Stimulated activated CD4-positive, alpha-beta T cell treated with anti-CD3 and anti-CD28 coated beads, Interleukin-1b, Interleukin-23, amount 100 ng/mL, for 24 hours (primary cell): ENCODE results near the gene FSIP1.

Experiments
- DNase-seq, 4 experiments: peaks; one replicate each; pipeline ENCODE4 v3.0.0-alpha.2; 2020; ENCODE audit warnings: low read depth in 4 of 4, low spot score in 1 of 4

The FSIP1 gene

DNA sequence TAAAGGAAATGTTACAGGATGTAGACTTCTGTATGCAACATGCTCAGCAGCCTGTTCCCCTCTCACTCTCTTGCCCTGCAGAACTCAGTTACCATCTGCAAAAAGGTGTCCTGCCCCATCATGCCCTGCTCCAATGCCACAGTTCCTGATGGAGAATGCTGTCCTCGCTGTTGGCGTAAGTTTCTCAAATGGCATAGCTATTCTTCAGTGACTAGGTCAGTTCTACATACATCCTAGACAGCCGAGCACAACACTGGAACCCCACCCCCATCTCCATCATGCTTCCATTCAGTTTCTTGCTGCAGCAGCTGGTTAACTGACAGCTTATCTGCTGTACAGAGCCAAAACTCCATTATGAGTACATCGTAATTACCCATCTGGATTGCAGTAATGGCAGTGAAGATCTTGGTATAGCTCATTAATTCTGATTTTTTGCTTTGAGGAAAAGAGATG is 197.2 kb downstream of the FSIP1 start:
- DNase-seq, result no peak

DNA sequence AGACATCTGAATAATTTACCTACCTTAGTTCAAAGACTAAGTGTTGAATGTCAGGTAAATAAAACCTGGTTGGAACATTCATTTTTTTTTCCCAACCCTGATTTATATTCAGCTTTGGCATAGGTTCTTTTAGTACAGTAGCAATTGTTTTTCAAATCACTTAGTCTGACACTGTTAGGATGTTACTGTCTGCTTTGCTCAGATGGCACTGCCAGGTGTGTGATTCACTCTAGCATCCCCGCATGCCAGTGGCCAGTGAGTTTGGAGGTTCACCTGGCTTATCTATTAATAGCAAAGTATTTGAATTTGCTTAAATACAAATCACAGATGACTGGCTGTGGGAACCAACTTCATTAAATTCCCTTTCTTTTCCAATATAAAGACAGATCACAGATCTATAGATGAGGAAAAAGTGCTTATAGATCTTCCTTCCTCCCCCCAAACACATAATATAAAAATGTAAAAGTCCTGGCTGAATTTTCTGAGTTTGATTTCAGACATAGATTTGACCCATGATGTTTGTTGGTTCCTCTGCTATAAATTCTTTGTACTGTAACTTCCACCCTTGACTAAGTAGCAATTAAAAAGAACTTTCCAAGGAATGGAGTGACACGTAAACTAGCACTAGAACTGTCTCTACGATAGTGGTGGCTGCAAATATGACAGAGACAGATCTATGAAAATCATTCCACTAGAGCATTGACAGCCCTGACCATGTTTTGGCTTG is 197.8 kb downstream of the FSIP1 start:
- DNase-seq, result no peak

DNA sequence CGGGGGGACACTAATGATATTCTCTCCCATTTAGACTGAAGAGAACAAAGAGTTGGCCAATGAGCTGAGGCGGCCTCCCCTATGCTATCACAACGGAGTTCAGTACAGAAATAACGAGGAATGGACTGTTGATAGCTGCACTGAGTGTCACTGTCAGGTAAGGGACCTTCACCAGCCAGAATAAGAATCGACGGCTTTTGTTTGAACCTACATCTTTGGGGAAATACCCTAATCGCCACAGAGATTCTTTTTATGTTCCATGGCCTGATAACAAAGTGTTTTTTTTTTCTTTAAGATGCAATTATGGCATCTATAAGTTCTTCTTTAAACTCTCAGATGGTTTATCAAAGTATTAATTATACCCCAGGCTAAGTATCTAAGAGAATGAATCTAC is 198.4 kb downstream of the FSIP1 start:
- DNase-seq, result no peak

DNA sequence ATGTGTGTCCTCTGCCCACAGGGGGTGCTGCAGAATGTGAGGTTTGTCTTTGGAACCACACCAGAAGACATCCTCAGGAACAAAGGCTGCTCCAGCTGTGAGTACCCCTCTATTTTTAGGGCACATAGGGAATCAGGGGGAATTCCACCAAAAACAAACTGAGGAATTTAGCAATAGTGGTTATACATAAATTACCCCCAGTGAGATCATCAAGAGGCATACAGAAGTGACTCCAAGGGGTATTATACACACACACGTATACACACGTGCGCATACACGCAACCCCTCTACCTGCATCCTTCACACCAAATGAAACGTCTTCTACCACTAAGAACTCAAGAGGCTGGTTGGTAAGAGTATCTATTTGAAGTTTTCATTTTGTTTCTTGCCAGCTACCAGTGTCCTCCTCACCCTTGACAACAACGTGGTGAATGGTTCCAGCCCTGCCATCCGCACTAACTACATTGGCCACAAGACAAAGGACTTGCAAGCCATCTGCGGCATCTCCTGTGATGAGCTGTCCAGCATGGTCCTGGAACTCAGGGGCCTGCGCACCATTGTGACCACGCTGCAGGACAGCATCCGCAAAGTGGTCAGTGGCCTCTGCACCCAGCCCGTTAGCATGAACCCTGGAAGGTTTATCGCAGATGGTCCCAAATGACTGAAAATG is 198.9 kb downstream of the FSIP1 start:
- DNase-seq, result no peak

GRCh38 chr15:39582977-39583595 is 199.6 kb downstream of the FSIP1 start:
- no peak for DNase-seq

DNA sequence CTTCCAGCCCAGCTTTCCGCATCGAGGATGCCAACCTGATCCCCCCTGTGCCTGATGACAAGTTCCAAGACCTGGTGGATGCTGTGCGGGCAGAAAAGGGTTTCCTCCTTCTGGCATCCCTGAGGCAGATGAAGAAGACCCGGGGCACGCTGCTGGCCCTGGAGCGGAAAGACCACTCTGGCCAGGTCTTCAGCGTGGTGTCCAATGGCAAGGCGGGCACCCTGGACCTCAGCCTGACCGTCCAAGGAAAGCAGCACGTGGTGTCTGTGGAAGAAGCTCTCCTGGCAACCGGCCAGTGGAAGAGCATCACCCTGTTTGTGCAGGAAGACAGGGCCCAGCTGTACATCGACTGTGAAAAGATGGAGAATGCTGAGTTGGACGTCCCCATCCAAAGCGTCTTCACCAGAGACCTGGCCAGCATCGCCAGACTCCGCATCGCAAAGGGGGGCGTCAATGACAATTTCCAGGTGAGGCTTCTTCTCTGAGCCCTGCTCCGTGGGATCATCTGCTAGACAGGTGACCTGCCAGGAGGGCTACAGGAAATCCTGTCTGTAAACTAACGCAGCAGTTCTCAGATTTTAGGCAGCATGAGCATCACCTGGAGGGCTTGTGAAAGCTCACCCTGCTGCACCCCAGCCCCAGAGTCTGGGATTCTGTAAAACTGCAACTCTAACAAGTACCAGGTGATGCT is 200.2 kb downstream of the FSIP1 start:
- no peak for DNase-seq

- DNase-seq, result no peak
These were observed 200.8 kb downstream of the FSIP1 start for GRCh38 chr15:39581793-39582285.

GRCh38 chr15:39581242-39581792 is 201.3 kb downstream of the FSIP1 start:
- DNase-seq, result no peak

GRCh38 chr15:39580485-39581241 is 202.0 kb downstream of the FSIP1 start, which contains the start of gene THBS1:
Gene THBS1 (plus strand): TSS chr15:39581079. CDS start chr15:39581858, 779 bp downstream.
- peak in 3 of 4 experiments; percentile 14 to 37 (median 16) for DNase-seq

DNA sequence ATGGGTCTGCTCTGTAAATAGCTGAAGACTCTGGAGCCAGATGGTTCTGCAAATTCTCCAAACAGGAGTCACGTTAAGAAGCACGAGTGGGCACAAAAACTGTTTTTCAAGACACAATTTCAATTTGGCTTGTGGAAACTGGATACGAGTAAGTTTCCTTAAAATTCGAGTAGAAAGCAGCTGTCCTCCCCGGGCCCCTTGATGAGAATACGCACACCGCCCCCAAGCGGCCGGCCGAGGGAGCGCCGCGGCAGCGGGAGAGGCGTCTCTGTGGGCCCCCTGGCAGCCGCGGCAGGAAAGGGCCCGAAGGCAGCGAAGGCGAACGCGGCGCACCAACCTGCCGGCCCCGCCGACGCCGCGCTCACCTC is 202.5 kb downstream of the FSIP1 start:
- peak; percentile 59 to 83 (median 76) for DNase-seq

- DNase-seq, result no peak
These were observed 203.0 kb downstream of the FSIP1 start for GRCh38 chr15:39579487-39580116.

DNA sequence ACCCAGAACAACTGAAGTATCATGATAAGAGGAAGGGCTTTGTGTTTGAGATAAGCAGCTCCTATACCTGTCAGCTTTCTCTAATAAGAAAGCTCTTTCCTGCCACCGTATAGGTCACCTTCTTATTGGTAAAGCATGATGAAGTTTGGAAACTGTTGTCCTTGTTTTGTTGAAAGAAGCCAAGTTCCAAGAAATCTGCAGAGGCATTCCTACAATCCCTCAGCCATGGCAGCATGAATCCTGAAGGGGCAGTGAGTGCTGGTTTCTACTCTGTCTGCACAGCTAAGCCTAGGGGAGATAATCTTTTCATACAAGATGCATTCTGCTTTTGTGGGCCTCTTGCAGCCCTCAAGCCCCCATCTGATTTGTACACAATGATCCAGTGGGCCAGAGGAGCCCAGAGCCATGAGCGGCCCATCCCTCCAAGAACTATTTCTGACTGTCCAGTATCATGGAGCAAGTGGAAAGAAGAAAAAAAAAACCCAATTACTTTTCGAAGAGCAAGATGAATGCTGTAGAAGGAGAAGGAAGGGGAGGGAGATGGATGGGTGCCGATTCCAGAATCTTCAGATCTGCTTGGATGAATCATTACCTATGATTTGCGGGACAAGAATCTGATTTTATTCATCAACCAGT is 203.7 kb downstream of the FSIP1 start:
- DNase-seq, result no peak

GRCh38 chr15:39575180-39575579 is 207.5 kb downstream of the FSIP1 start:
- no peak for DNase-seq

DNA sequence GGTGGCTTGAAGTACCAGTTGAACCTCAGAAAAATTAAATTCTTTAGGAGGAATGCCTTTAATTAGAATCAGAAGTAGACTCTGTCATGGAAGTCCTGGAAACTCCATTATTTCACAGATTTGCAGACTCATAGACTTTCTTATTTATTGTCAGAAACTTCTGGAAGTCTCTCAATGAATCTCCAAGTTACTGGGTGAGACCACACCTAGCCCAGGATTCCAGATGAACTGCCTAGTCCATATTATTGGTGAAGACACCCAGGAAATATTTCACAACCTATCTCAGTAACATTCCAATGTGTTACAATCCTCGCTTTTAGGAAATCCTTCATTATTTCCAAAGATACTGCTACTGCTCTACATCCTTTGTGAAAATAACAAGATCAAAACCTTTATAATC is 208.2 kb downstream of the FSIP1 start:
- no peak for DNase-seq

DNA sequence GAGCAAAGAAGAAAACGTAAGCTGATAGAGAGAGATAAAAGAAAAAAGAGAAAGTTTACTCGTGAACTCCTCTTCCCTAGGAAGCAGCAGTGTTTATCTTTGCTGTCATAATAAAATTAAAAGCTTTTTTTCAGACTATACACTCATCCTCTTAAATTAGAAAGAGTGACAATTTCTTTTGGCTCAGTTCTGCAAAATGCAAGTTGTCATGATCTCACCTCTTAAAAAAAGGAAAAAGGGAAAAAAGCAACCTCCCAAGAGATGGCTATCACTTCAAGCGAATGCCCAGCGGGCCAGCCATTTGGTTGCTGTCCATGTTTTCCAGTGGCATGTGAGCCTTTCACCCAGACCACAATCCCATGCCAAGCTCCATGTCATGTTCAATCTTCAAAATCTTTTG is 208.8 kb downstream of the FSIP1 start:
- no peak for DNase-seq

- no peak for DNase-seq
These were observed 209.4 kb downstream of the FSIP1 start for GRCh38 chr15:39573287-39573686.

DNA sequence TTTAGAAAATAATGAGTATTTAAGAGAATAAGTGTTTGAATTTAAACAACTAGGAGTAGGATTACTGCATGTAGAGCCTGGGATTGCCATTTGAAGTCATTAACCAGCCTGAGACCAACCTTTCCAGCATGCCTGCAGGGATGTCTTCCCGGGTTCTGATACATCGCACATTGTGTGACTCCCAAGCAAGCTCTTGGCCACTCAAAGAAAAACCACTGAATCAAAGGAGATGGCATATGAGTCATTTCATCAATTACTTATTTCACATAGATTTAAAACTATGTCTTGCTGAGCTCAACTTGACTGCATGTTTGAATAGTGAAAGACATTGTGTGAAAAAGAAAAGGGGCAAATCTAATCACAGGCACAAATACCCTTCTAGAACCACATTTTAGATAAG is 216.8 kb downstream of the FSIP1 start:
- no peak for DNase-seq

- DNase-seq, result no peak
These were observed 217.5 kb downstream of the FSIP1 start for GRCh38 chr15:39564972-39565665.

GRCh38 chr15:39558421-39558820 is 224.2 kb downstream of the FSIP1 start:
- no peak for DNase-seq
